ENCODE data around the gene ZNF275. TPM values are rescaled to one million over a fixed set of nuclear protein-coding genes. Genes with fewer than 3 reads are reported as not detected.

The ZNF275 gene
- total RNA-seq, 2 donors from 2014 or later, result 16.3 to 58.6 TPM

DNA sequence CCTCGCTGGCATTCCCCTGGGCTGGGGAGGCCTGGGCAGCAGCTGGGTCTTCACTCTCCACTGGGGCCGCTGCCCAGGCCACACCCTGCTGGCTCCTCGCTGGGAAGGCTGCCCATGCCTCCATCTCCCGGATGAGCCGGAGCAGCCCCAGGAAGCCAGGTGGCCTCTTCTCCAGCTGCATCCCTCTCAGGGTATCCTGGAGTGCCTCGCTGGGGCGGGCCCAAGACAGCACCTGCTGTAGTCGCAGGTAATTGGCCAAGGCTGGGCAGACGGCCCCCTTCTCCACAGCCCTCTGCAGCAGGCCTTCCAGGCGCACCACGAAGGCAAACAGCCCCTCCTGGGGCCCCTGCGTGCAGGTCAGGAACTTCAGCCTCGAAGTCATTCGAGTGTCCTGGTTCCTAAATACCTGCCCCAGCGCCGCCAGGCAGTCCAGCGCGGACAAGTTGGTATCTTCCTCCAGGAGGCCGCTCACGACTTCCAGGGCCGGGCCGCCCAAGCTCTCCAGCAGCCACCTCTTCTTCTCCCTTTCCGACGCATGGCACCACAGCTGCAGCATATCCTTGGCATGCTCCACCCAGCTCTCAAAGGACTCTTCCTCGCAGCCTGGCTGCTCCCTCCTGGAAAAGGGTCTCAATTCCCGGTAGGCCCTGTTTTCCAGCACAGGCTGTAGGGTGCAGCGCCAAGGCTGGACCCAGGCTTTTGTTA, 63.5 kb downstream of the ZNF275 start:
- DNase-seq (ENCODE audit: low spot score), result no peak
- Histone ChIP-seq H3K9me3 (no peaks in the 10 kb centered on the region), H3K36me3 (no peaks in the 10 kb centered on the region), H3K4me3 (no peak overlapping the region), H3K27ac (no peak overlapping the region), H3K4me1 (replicated peaks) (no peaks in the 10 kb centered on the region), H3K27me3 (replicated peaks; ENCODE audit: insufficient read depth) (no peaks in the 10 kb centered on the region)
- WGBS, result 80% methylated on average over 20 of the region's 27 CpGs
- TF ChIP-seq POLR2AphosphoS5 (IDR thresholded peaks at IDR 0.05) (no peak), POLR2A (IDR thresholded peaks at IDR 0.05) (no peak)
- TF ChIP-seq, protein P1, sequence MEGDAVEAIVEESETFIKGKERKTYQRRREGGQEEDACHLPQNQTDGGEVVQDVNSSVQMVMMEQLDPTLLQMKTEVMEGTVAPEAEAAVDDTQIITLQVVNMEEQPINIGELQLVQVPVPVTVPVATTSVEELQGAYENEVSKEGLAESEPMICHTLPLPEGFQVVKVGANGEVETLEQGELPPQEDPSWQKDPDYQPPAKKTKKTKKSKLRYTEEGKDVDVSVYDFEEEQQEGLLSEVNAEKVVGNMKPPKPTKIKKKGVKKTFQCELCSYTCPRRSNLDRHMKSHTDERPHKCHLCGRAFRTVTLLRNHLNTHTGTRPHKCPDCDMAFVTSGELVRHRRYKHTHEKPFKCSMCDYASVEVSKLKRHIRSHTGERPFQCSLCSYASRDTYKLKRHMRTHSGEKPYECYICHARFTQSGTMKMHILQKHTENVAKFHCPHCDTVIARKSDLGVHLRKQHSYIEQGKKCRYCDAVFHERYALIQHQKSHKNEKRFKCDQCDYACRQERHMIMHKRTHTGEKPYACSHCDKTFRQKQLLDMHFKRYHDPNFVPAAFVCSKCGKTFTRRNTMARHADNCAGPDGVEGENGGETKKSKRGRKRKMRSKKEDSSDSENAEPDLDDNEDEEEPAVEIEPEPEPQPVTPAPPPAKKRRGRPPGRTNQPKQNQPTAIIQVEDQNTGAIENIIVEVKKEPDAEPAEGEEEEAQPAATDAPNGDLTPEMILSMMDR (IDR thresholded peaks at IDR 0.05), result no peak
- intact Hi-C loops (cut with DNase I), result no loop called here

DNA sequence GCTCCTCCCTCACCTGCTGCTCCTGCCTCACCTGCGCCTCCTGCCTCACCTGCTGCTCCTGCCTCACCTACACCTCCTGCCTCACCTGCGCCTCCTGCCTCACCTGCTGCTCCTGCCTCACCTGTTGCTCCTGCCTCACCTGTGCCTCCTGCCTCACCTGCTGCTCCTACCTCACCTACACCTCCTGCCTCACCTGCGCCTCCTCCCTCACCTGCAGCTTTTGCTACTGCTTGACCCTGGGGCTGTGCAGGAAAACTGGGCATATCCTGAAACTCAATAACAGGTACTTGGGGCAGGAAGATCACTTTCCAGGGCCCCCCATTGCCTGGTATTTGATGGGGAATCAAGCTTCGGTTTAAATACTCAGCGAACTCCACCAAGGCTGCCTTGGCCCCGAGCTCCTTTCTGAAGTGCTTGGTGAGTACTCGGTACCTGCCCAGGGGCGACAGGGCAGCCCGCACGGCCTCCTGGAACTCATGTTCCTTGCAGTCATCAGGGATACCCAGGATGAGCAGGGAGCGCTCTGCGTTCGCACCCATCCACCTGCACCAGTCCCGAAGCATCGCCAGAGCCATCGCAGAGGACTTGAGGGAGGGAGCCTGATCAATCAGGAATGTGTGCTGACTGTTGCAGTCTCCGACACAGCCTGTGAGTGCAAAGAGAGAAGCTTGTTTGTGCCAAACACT, 64.5 kb downstream of the ZNF275 start:
- TF ChIP-seq, protein P1 (IDR thresholded peaks at IDR 0.05), result no peak
- no peak for TF ChIP-seq POLR2A (IDR thresholded peaks at IDR 0.05)
- TF ChIP-seq POLR2AphosphoS5 (IDR thresholded peaks at IDR 0.05), result no peak
- no peaks in the 10 kb centered on the region for H3K36me3 ChIP-seq
- no peak overlapping the region for H3K27ac ChIP-seq
- H3K9me3 ChIP-seq, result no peaks in the 10 kb centered on the region
- intact Hi-C loops (cut with DNase I), result no loop called here
- H3K27me3 ChIP-seq (replicated peaks; ENCODE audit: insufficient read depth), result no peaks in the 10 kb centered on the region
- H3K4me3 ChIP-seq, result no peak overlapping the region
- WGBS, result 87% methylated on average over 11 of the region's 17 CpGs
- DNase-seq (ENCODE audit: low spot score), result no peak
- H3K4me1 ChIP-seq (replicated peaks), result no peaks in the 10 kb centered on the region

DNA sequence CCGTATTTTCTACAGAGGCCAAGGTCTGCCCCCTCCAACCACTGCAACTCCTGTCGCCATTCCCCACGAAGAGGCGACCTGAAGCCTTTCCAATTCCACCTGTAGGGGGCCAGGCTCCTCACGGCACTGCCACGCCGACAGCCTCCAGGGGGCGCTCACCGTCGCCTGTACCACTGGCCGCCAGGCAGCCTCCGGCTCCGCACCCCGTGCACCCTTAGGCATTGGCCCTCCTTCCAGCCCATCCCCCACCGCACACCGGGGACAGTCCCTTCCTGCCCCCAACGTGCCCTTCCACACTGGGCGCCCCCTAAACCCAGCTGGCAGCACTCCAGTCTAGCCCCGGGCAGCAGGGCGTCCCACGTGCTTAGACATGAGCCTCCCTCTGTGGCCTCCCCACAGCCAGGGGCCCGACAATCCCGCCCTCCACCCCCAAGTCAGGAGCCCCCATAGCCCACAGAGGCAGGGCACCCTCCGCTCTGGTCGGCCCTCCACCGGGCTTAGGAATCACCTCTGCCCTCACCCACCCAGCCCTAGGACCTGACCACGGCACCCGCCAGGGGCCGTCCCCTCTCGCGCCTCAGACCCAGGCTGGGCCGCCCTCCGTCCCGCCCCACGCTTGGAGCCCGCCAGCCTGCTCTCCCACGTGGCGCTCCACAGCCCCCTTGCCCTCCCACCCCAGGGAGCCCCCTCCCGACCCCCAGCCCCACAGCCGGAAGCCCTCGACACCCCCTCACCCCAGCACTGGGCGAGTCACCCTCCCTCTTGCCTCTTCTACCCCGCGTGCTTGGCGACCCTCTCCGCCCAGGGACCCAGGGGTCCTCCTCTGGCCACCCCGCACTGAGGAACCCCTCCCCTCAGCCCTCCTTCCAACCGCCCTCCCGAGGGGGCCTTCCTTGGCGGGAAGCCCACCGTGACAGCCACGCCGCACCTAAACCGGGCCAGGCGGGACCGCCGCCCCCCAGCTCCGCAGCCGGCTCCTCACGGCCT, 66.5 kb downstream of the ZNF275 start:
- no peak for DNase-seq (ENCODE audit: low spot score)
- no peak for TF ChIP-seq POLR2A (IDR thresholded peaks at IDR 0.05)
- TF ChIP-seq, protein P1 (IDR thresholded peaks at IDR 0.05), result peak in 1 of 4 experiments; percentile 26
- no peak for TF ChIP-seq POLR2AphosphoS5 (IDR thresholded peaks at IDR 0.05)
- Histone ChIP-seq H3K9me3 (no peaks in the 10 kb centered on the region), H3K27ac (no peak overlapping the region), H3K4me1 (replicated peaks) (no peaks in the 10 kb centered on the region), H3K36me3 (no peaks in the 10 kb centered on the region), H3K27me3 (replicated peaks; ENCODE audit: insufficient read depth) (no peaks in the 10 kb centered on the region), H3K4me3 (no peak overlapping the region)
- WGBS, result 83% methylated on average over 31 of the region's 60 CpGs
- intact Hi-C loops (cut with DNase I), result no loop called here

DNA sequence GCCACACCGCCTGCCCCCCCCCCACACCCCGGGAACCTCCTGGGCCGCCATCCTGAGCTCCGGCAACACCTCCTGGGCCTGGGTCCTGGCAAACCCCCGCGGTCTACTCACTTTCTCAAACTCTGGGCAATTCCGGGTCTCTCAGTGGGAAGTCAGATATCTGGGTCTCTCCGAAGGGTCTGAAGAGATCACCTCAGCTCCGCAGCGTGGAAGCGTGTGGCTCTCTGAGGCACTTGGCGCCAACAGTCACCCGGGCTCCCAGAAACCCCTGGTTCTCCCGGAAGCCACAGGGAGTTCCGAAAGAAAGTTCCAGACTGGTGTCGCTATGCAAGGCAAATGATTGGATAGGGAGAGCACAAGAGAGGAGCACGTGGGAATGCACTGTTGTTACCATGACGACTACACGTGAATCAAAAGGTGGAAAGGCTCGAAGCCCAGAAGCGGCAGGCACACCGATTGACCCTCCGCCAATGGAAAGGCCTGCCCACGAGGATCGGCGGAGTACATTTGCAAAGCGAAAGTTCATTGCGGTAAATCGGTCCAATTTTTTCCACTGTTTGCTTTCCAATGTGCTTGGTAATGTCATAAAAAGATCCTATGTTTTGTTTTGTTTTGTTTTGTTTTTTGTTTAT, 67.3 kb downstream of the ZNF275 start, which contains the start of gene PNMA6E:
Gene PNMA6E, minus strand, starts transcription at position 218 of the 632 bp plus-strand sequence. CDS start 2,501 bp downstream, outside the sequence.
- H3K9me3 ChIP-seq, result no peaks in the 10 kb centered on the region
- TF ChIP-seq, protein P1 (IDR thresholded peaks at IDR 0.05), result no peak
- TF ChIP-seq POLR2AphosphoS5 (IDR thresholded peaks at IDR 0.05) (no peak), POLR2A (IDR thresholded peaks at IDR 0.05) (no peak)
- H3K4me1 ChIP-seq (replicated peaks), result no peaks in the 10 kb centered on the region
- no peaks in the 10 kb centered on the region for H3K36me3 ChIP-seq
- no peak for DNase-seq (ENCODE audit: low spot score)
- intact Hi-C loops (cut with DNase I), result no loop called here
- 93% methylated on average over 26 of the region's 29 CpGs for WGBS
- no peaks in the 10 kb centered on the region for H3K27me3 ChIP-seq (replicated peaks; ENCODE audit: insufficient read depth)
- no peak within 1 kb of the TSS for H3K4me3 ChIP-seq
- H3K27ac ChIP-seq, result no peak within 1 kb of the TSS

Small RNAs within 50 kb of the gene (small RNA-seq; reads per million reads assigned to genes)
- 0 reads per million in 2 donors for gene AC152007.1

Other genes starting within 250 kb of the ZNF275 start
- 1 to 10 TPM in 1 of 2 donors, not detected in 1; 5.4 TPM for gene MAGEA1, start 154.9 kb upstream of the ZNF275 start, total RNA-seq
- gene PNMA6F, start 12.4 kb upstream of the ZNF275 start, total RNA-seq, result under 1 TPM in 1 of 2 donors, not detected in 1; 0.97 TPM
- gene PNMA6E, start 67.2 kb downstream of the ZNF275 start, total RNA-seq, result 1 to 10 TPM in 1 of 2 donors, not detected in 1; 6.9 TPM
- 1 to 10 TPM in 1 of 2 donors, under 1 TPM in 1; 0.23 to 3.4 TPM for gene ZFP92, start 77.3 kb downstream of the ZNF275 start, total RNA-seq
- 1 to 10 TPM; 5.8 to 6.3 TPM for gene TREX2, start 111.9 kb downstream of the ZNF275 start, total RNA-seq
- 10 to 100 TPM; 18.1 to 35.7 TPM for gene HAUS7, start 136.4 kb downstream of the ZNF275 start, total RNA-seq
- 100 to 1,000 TPM in 1 of 2 donors, 10 to 100 TPM in 1; 16.9 to 174 TPM for gene BGN, start 160.8 kb downstream of the ZNF275 start, total RNA-seq
- under 1 TPM in 1 of 2 donors, not detected in 1; 0.85 TPM for gene ATP2B3, start 183.5 kb downstream of the ZNF275 start, total RNA-seq